GM19452 (cell line): ENCODE data around the gene ZFYVE1.

Source experiments
- ATAC-seq: cut with Tn5 transposase; IDR thresholded peaks from one replicate; pipeline ENCODE4 v1.9.1; 2021; ENCODE audit not compliant: unreplicated experiment

The ZFYVE1 gene

GRCh38 chr14:72921396-72921795 lies 105.5 kb downstream of the ZFYVE1 start:
- ATAC-seq = no peak

GRCh38 chr14:72920008-72920407 lies 106.9 kb downstream of the ZFYVE1 start:
- ATAC-seq = no peak
